OCI-LY7 (cell line): ENCODE data around the gene FGD3.

ENCODE experiments used
- CTCF ChIP-seq: fragments of 200-600 bp; sonication (generic); conservative IDR thresholded peaks from 2 replicates; pipeline ENCODE4 v1.5.1; 2014; ENCODE audit warnings: mild to moderate bottlenecking, antibody characterized with exemption, low read length, moderate library complexity, mixed read lengths
- EZH2phosphoT487 ChIP-seq: fragments of 200-600 bp; sonication (generic); IDR thresholded peaks from 2 replicates; pipeline ENCODE4 v1.6.1; 2018; ENCODE audit warnings: low read depth, borderline replicate concordance, mild to moderate bottlenecking, mixed run types, antibody characterized with exemption, low read length, moderate library complexity, mixed read lengths

GRCh38 chr9:92966518-92966800 lies 19.1 kb downstream of the FGD3 start:
- TF ChIP-seq CTCF (no peak), EZH2phosphoT487 (no peak)
